HepG2 (cell line): ENCODE data around the gene OGFR. TPM values are rescaled to one million over a fixed set of nuclear protein-coding genes. Genes with fewer than 3 reads are reported as not detected.
"Not testable (repeated sequence)": the region's sequence is repeated elsewhere in the genome, so short reads cannot be mapped to it uniquely, and the experiment has no call there.

Experiments
- ATAC-seq: fragments of 200-7000 bp; cut with Tn5 transposase; 3 replicates; pipeline ENCODE4 v1.9.1; 2020; ENCODE audit warnings: mild to moderate bottlenecking, moderate library complexity
- BruUV-seq: library from RNA; stranded (reverse); fragments of 400-500 nt; replicated peaks from 2 replicates; lab custom pipeline; 2021; lab: Mats Ljungman, UMichigan
- CTCF ChIA-PET: fragments of 300-600 bp; formaldehyde crosslinking; extraction: SDS; loops from one replicate; lab custom pipeline; 2021; ENCODE audit warnings: low total read pairs, inconsistent platforms, low intra/inter-chr PET ratio; lab: Yijun Ruan, JAX
- POLR2A ChIA-PET: fragments of 350-600 bp; sonication (Branson Sonifier 250); formaldehyde crosslinking; loops from one replicate; lab custom pipeline; 2020; ENCODE audit warnings: antibody characterized with exemption, inconsistent platforms; lab: Yijun Ruan, JAX
- DNase-seq: peaks from one replicate; pipeline ENCODE4 v3.0.0-alpha.2; 2015; ENCODE audit warnings: low spot score
- FAIRE-seq: peaks from 3 replicates; lab custom pipeline; 2011; peaks lifted over from hg19 to GRCh38; lab: Jason Lieb, UNC
- H2AFZ ChIP-seq: one replicate; pipeline ENCODE4 v1.6.1; 2011; ENCODE audit warnings: low read length, inconsistent platforms
- H3K27ac ChIP-seq: fragments of 300-600 bp; 3 replicates; pipeline ENCODE4 v1.8.0; 2011; ENCODE audit warnings: mixed run types, mild to moderate bottlenecking, mixed read lengths, low read length, inconsistent platforms; ENCODE audit not compliant: insufficient read depth; ENCODE audit errors: extremely low read length
- H3K27me3 ChIP-seq, 2 experiments: fragments of 200-600 bp in 1 of 2; 2 replicates in 1 of 2; 3 replicates in 1 of 2; pipeline versions ENCODE4 v1.6.0 to v1.8.0; 2011; ENCODE audit warnings: low read length in 2 of 2, mild to moderate bottlenecking in 2 of 2, moderate library complexity in 2 of 2, inconsistent platforms in 1 of 2; ENCODE audit not compliant: insufficient read depth in 2 of 2, control insufficient read depth in 1 of 2
- H3K36me3 ChIP-seq, 2 experiments: fragments of 200-600 bp in 1 of 2; replicated peaks in 1 of 2; 2 replicates in 1 of 2; 3 replicates in 1 of 2; pipeline versions ENCODE4 v1.5.1 to v1.8.0; 2011; ENCODE audit warnings: low read length in 2 of 2, inconsistent platforms in 1 of 2; ENCODE audit not compliant: insufficient read depth in 2 of 2, control insufficient read depth in 1 of 2
- H3K4me1 ChIP-seq: 2 replicates; pipeline ENCODE4 v1.5.1; 2012; ENCODE audit warnings: low read length, inconsistent platforms; ENCODE audit not compliant: insufficient read depth
- H3K4me2 ChIP-seq: 2 replicates; pipeline ENCODE4 v1.6.0; 2011; ENCODE audit warnings: low read depth, low read length, inconsistent platforms
- H3K4me3 ChIP-seq, 3 experiments: fragments of 200-600 bp in 1 of 3; sonication (generic), shearing (Covaris generic) in 1 of 3; replicated peaks in 1 of 3; 2 replicates each; pipeline ENCODE4 v1.5.1; 2011 to 2016; ENCODE audit warnings: low read length in 3 of 3, inconsistent platforms in 2 of 3, low read depth in 2 of 3, mild to moderate bottlenecking in 2 of 3, control low read depth in 1 of 3, mixed read lengths in 1 of 3; ENCODE audit not compliant: insufficient read depth in 1 of 3
- H3K79me2 ChIP-seq: one replicate; pipeline ENCODE4 v1.6.1; 2011; ENCODE audit warnings: low read length, inconsistent platforms; ENCODE audit not compliant: insufficient read depth
- H3K9ac ChIP-seq: 2 replicates; pipeline ENCODE4 v1.6.0; 2011; ENCODE audit warnings: mild to moderate bottlenecking, low read depth, low read length, inconsistent platforms; ENCODE audit not compliant: insufficient read depth
- H3K9me3 ChIP-seq: 2 replicates; pipeline ENCODE4 v1.5.1; 2012; ENCODE audit warnings: mild to moderate bottlenecking, low read length
- H4K20me1 ChIP-seq: 2 replicates; pipeline ENCODE4 v1.6.0; 2011; ENCODE audit warnings: inconsistent platforms, mild to moderate bottlenecking, low read length, moderate library complexity; ENCODE audit not compliant: insufficient read depth
- AHR ChIP-seq: IDR thresholded peaks from 2 replicates; pipeline ENCODE4 v1.6.1; 2018; ENCODE audit warnings: missing genetic modification reagents, missing compliant biosample characterization
- EHMT2 ChIP-seq: fragments of 200-600 bp; sonication (generic); IDR thresholded peaks from 2 replicates; pipeline ENCODE4 v1.7.0; 2017; ENCODE audit warnings: antibody characterized with exemption, low read depth, low read length, borderline replicate concordance
- FLYWCH1 ChIP-seq: sonication (generic); formaldehyde crosslinking; IDR thresholded peaks from 2 replicates; pipeline ENCODE4 v1.8.1; 2023; ENCODE audit warnings: mild to moderate bottlenecking, missing genetic modification reagents
- IRF9 ChIP-seq: sonication (generic); formaldehyde crosslinking; IDR thresholded peaks from 2 replicates; pipeline ENCODE4 v1.8.0; 2022; ENCODE audit warnings: missing genetic modification reagents, mild to moderate bottlenecking, borderline replicate concordance
- MTA3 ChIP-seq: sonication (generic); formaldehyde crosslinking; IDR thresholded peaks from 2 replicates; pipeline ENCODE4 v1.4.0; 2020; ENCODE audit warnings: missing genetic modification reagents
- PCBP2 ChIP-seq: fragments of 200-400 bp; formaldehyde crosslinking; optimal IDR thresholded peaks from 2 replicates; pipeline ENCODE3; 2018; ENCODE audit warnings: low read length, low read depth; ENCODE audit not compliant: poor library complexity, severe bottlenecking
- TBX3 ChIP-seq: fragments of 450-650 bp; IDR thresholded peaks from 2 replicates; pipeline ENCODE4 v1.6.1; 2017; ENCODE audit warnings: antibody characterized with exemption, mild to moderate bottlenecking, inconsistent platforms, borderline replicate concordance
- WGBS: methylation state at CpG from one replicate; pipeline ENCODE4 v1.1.6; 2017; ENCODE audit warnings: low lambda C conversion rate; 5-methylcytosine and 5-hydroxymethylcytosine counted together
- in situ Hi-C: cut with HindIII; loops from 2 replicates; pipeline ENCODE4 v1.10.0; 2017; ENCODE audit warnings: low pct_unique_long_range_greater_than_20kb; ENCODE audit not compliant: extremely low pct_ligation_motif_present
- intact Hi-C: fragments of 100-400 bp; cut with micrococcal nuclease; formaldehyde crosslinking; loops from one replicate; pipeline ENCODE4 v1.10.0; 2022; ENCODE audit not compliant: unreplicated experiment
- polyA plus RNA-seq, 8 experiments: library from polyadenylated mRNA; depleted of rRNA in 3 of 8; stranded (reverse) in 7 of 8; unstranded in 1 of 8; fragments of >200 nt; fragmentation: Illumina TruSeq in 4 of 8; extraction: Trizol in 4 of 8; gene quantifications; 2 replicates each; pipeline versions ENCODE4 v1.2.1 to v1.2.3, GENCODE V29; 2011 to 2016; ENCODE audit warnings: low read depth in 4 of 8, missing spikeins in 1 of 8, mixed read lengths in 1 of 8; ENCODE audit not compliant: insufficient read depth in 1 of 8
- total RNA-seq, 5 experiments: library from RNA; depleted of rRNA; stranded (reverse); fragments of >200 nt; fragmentation: Illumina TruSeq; extraction: Trizol; gene quantifications; 2 replicates each; pipeline ENCODE4 v1.2.3, GENCODE V29; 2016; ENCODE audit warnings: low read depth in 1 of 5
- TF ChIP-seq, protein P1 (sequence below): sonication (generic); formaldehyde crosslinking; IDR thresholded peaks from 2 replicates; pipeline ENCODE4 v1.4.0; 2020; ENCODE audit warnings: mild to moderate bottlenecking, missing genetic modification reagents
- TF ChIP-seq, protein P2 (sequence below): sonication (generic); formaldehyde crosslinking; IDR thresholded peaks from 2 replicates; pipeline ENCODE4 v1.8.0; 2022; ENCODE audit warnings: missing genetic modification reagents, mild to moderate bottlenecking, inconsistent platforms, borderline replicate concordance

The OGFR gene
- total and polyA plus RNA-seq, 2 of the 13 experiments (the other 11 are each of a cell fraction or from before 2014, with no cell fraction given) = 47.7 to 81.8 TPM

DNA sequence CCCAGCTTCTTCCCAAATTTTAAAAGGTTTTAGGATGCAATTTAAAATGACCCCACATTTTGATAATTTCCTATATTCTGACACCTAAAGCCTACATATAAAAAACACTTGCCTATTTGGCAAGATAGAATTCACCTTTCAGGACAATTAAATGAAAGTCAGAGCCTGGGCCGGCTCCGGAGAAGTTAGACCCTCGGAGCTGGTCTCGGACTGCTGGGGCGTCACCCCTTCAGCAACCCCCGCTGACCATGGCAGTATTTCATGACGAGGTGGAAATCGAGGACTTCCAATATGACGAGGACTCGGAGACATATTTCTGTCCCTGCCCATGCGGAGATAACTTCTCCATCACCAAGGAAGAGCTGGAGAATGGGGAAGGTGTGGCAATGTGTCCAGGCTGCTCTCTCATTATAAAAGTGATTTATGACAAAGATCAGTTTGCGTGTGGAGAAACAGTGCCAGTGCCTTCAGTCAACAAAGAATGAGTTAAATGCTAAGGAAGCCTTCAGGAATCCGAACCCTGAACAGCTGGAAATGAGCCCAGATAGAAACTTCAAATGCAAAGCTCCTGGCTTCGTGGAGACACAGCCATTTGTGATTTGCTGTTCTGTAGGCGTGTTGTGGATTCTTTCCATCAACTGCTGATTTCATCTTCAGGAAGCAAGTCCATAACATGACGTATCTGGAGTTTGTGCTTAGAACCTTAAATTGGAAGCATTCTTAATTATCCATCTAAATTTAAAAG, 41.0 kb downstream of the OGFR start (continued):
- TF ChIP-seq, protein P1, sequence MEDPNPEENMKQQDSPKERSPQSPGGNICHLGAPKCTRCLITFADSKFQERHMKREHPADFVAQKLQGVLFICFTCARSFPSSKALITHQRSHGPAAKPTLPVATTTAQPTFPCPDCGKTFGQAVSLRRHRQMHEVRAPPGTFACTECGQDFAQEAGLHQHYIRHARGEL = no peak
- no peak for TF ChIP-seq IRF9 (CRISPR knock-in tag)
- TF ChIP-seq EHMT2 = no peak
- no peak for TF ChIP-seq PCBP2

- intact Hi-C loops = no loop called here
- Histone ChIP-seq H2AFZ (no peak overlapping the region), H3K27ac (no peak overlapping the region), H4K20me1 (no peaks in the 10 kb centered on the region), H3K27me3 (no peaks in the 10 kb centered on the region), H3K4me2 (no peak overlapping the region), H3K9ac (no peak overlapping the region), H3K36me3 (peaks cover 12 to 28% of the 10 kb centered on the region in 2 experiments), H3K4me1 (no peaks in the 10 kb centered on the region), H3K9me3 (no peaks in the 10 kb centered on the region), H3K4me3 (no peak overlapping the region)
- no TSS peak for BruUV-seq
- ATAC-seq (no peak), DNase-seq (no peak), FAIRE-seq (no peak)
- POLR2A ChIA-PET = interaction anchor here (2.0 kb wide), 2 partner anchors 14 to 15 kb away, joined by 5 to 6 read pairs; partner anchors contain the start of gene TCFL5
- TF ChIP-seq, protein P2, sequence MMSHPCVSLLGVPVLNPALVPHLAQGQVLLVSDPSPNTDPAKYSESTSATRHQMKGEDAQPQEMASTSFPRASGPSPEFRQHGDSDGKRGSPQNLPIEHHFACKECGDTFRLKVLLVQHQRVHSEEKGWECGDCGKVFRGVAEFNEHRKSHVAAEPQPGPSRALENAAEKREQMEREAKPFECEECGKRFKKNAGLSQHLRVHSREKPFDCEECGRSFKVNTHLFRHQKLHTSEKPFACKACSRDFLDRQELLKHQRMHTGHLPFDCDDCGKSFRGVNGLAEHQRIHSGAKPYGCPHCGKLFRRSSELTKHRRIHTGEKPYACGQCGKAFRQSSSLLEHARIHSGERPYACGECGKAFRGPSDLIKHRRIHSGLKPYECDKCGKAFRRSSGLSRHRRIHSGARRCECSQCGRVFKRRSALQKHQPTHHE (CRISPR knock-in tag) = no peak
- no peak for TF ChIP-seq AHR (CRISPR knock-in tag)
- TF ChIP-seq MTA3 (CRISPR knock-in tag) = no peak
- TF ChIP-seq TBX3 = no peak
- no peak for TF ChIP-seq FLYWCH1 (CRISPR knock-in tag)
- TF ChIP-seq, all 625 proteins: peak for 0
- in situ Hi-C loops = no loop called here
- CTCF ChIA-PET = interaction anchor here (3.6 kb wide), 1 partner anchor 24 kb away, joined by 14 read pairs; no protein-coding TSS in a partner anchor
- no peaks in the 10 kb centered on the region for H3K79me2 ChIP-seq
- 95% methylated on average over 16 of the region's 19 CpGs for WGBS
Observed at GRCh38 chr20:62846166-62846890, 41.7 kb downstream of the OGFR start.

DNA sequence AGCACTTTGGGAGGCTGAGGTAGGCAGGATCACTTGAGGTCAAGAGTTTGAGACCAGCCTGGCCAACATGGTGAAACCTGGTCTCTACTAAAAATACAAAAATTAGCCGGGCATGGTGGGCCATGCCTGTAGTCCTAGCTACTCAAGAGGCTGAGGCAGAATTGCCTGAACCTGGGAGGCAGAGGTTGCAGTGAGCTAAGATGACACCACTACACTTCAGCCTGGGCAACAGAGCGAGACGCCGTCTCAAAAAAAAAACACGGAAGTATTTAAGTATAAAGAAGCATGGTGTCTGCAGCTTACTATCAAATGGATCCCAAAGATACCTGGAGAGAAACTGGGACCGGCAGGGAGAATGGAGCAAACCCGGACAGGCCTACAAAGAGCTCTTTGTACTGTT, 44.3 kb downstream of the OGFR start:
- 96% methylated on average over 7 of the region's 7 CpGs for WGBS

More for the DNA sequence above, 44.3 kb downstream of the OGFR start:
- H3K4me3 ChIP-seq, H4K20me1 ChIP-seq, H2AFZ ChIP-seq, BruUV-seq, DNase-seq, in situ Hi-C loops, H3K27ac ChIP-seq, intact Hi-C loops, H3K27me3 ChIP-seq, POLR2A ChIA-PET, ATAC-seq, H3K4me1 ChIP-seq, H3K79me2 ChIP-seq, H3K4me2 ChIP-seq, H3K9ac ChIP-seq, FAIRE-seq, H3K9me3 ChIP-seq: not testable (repeated sequence)
- peaks cover 12 to 48% of the 10 kb centered on the region in 2 experiments for H3K36me3 ChIP-seq
- CTCF ChIA-PET = interaction anchor here (3.6 kb wide), 1 partner anchor 26 kb away, joined by 14 read pairs; no protein-coding TSS in a partner anchor
